Measurements from ENCODE around the gene CKMT2. TPM values are rescaled to one million over a fixed set of nuclear protein-coding genes. Genes with fewer than 3 reads are reported as not detected.

Gene CKMT2
- total and polyA plus RNA-seq, 2 donors (not counting 3 experiments of a cell fraction or from before 2014, with no cell fraction given): not detected

- H3K4me2 ChIP-seq (ENCODE audit: insufficient read depth, low read length): no peak overlapping the region
- no peak overlapping the region for H2AFZ ChIP-seq (ENCODE audit: low read depth, low read length)
- no peaks in the 10 kb centered on the region for H3K36me3 ChIP-seq (ENCODE audit: control insufficient read depth in 2 of 2, extremely low read depth in 1 of 2, insufficient read depth in 2 of 2, low read length in 2 of 2)
- H3K27me3 ChIP-seq (ENCODE audit: control insufficient read depth in 2 of 2, insufficient read depth in 2 of 2, low read length in 2 of 2): no peaks in the 10 kb centered on the region
- no peak overlapping the region for H3K9ac ChIP-seq (replicated peaks; ENCODE audit: extremely low read depth, insufficient read depth, low read length)
- H3K4me3 ChIP-seq (replicated peaks in 1 of 3; ENCODE audit: insufficient read depth in 1 of 3, low read depth in 1 of 3, low read length in 3 of 3): no peak overlapping the region
- ChIA-PET CTCF (interaction anchor here (0.7 to 1.5 kb wide), 2 partner anchors 16 to 1915 kb away, joined by 3 to 6 read pairs; no protein-coding TSS in a partner anchor), POLR2A (interaction anchor here (0.5 kb wide), 1 partner anchor 149 kb away, joined by 3 read pairs; no protein-coding TSS in a partner anchor)
- H3K79me2 ChIP-seq (ENCODE audit: control insufficient read depth, insufficient read depth, low read length): no peaks in the 10 kb centered on the region
- BruUV-seq (replicated peaks): no TSS peak
- H3K27ac ChIP-seq (ENCODE audit: insufficient read depth, low read depth, low read length): no peak overlapping the region
- dilution Hi-C loops (cut with MboI; ENCODE audit: extremely low pct_ligation_motif_present, low sequenced_read_pairs): no loop called here
- FAIRE-seq (no peak), DNase-seq (ENCODE audit: low read depth, low spot score) (no peak)
- H3K9me1 ChIP-seq (replicated peaks; ENCODE audit: control insufficient read depth, extremely low read depth, insufficient read depth, low read length): no peaks in the 10 kb centered on the region
- no peaks in the 10 kb centered on the region for H3K4me1 ChIP-seq (ENCODE audit: control insufficient read depth, extremely low read depth, insufficient read depth, low read length)
- intact Hi-C loops (cut with micrococcal nuclease): no loop called here
- no peaks in the 10 kb centered on the region for H3K9me3 ChIP-seq (replicated peaks; ENCODE audit: control insufficient read depth, insufficient read depth, low read length)
- H4K20me1 ChIP-seq (replicated peaks; ENCODE audit: control insufficient read depth, extremely low read depth, insufficient read depth, low read length): no peaks in the 10 kb centered on the region
- TF ChIP-seq FOS (IDR thresholded peaks at IDR 0.05; ENCODE audit: borderline replicate concordance, insufficient read depth, low read length) (no peak), POLR2A (IDR thresholded peaks at IDR 0.05; ENCODE audit: low read depth, low read length) (no peak), MYC (IDR thresholded peaks at IDR 0.05; ENCODE audit: low read depth, low read length) (no peak)
- TF ChIP-seq, protein P1, sequence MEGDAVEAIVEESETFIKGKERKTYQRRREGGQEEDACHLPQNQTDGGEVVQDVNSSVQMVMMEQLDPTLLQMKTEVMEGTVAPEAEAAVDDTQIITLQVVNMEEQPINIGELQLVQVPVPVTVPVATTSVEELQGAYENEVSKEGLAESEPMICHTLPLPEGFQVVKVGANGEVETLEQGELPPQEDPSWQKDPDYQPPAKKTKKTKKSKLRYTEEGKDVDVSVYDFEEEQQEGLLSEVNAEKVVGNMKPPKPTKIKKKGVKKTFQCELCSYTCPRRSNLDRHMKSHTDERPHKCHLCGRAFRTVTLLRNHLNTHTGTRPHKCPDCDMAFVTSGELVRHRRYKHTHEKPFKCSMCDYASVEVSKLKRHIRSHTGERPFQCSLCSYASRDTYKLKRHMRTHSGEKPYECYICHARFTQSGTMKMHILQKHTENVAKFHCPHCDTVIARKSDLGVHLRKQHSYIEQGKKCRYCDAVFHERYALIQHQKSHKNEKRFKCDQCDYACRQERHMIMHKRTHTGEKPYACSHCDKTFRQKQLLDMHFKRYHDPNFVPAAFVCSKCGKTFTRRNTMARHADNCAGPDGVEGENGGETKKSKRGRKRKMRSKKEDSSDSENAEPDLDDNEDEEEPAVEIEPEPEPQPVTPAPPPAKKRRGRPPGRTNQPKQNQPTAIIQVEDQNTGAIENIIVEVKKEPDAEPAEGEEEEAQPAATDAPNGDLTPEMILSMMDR (IDR thresholded peaks at IDR 0.05; ENCODE audit: extremely low read depth in 1 of 2, insufficient read depth in 1 of 2, low read depth in 1 of 2, low read length in 2 of 2): no peak
These were observed 50.9 kb downstream of the CKMT2 start for GRCh38 chr5:81283976-81284375.

GRCh38 chr5:81286059-81286617, 53.0 kb downstream of the CKMT2 start:
- no peak for FAIRE-seq
- dilution Hi-C loops (cut with MboI; ENCODE audit: extremely low pct_ligation_motif_present, low sequenced_read_pairs): no loop called here
- no peaks in the 10 kb centered on the region for H3K9me3 ChIP-seq (replicated peaks; ENCODE audit: control insufficient read depth, insufficient read depth, low read length)
- H4K20me1 ChIP-seq (replicated peaks; ENCODE audit: control insufficient read depth, extremely low read depth, insufficient read depth, low read length): no peaks in the 10 kb centered on the region
- intact Hi-C loops (cut with micrococcal nuclease): no loop called here
- DNase-seq (ENCODE audit: low read depth, low spot score): no peak
- TF ChIP-seq POLR2A (IDR thresholded peaks at IDR 0.05; ENCODE audit: low read depth, low read length): no peak
- no peak for TF ChIP-seq FOS (IDR thresholded peaks at IDR 0.05; ENCODE audit: borderline replicate concordance, insufficient read depth, low read length)
- no peak for TF ChIP-seq POLR2AphosphoS5 (IDR thresholded peaks at IDR 0.05; ENCODE audit: insufficient read depth, low read depth, low read length)
- TF ChIP-seq, protein P1 (IDR thresholded peaks at IDR 0.05; ENCODE audit: extremely low read depth in 1 of 2, insufficient read depth in 1 of 2, low read depth in 1 of 2, low read length in 2 of 2): no peak
- H3K79me2 ChIP-seq (ENCODE audit: control insufficient read depth, insufficient read depth, low read length): peaks cover 2% of the 10 kb centered on the region
- no peaks in the 10 kb centered on the region for H3K9me1 ChIP-seq (replicated peaks; ENCODE audit: control insufficient read depth, extremely low read depth, insufficient read depth, low read length)
- CTCF ChIA-PET: interaction anchor here (1.3 to 1.9 kb wide), 2 partner anchors 13 to 15 kb away, joined by 4 read pairs; no protein-coding TSS in a partner anchor
- no TSS peak for BruUV-seq (replicated peaks)
- POLR2A ChIA-PET: no interaction called here
- no peak overlapping the region for H3K4me2 ChIP-seq (ENCODE audit: insufficient read depth, low read length)
- H3K36me3 ChIP-seq (ENCODE audit: control insufficient read depth in 2 of 2, extremely low read depth in 1 of 2, insufficient read depth in 2 of 2, low read length in 2 of 2): no peaks in the 10 kb centered on the region
- H3K4me3 ChIP-seq (replicated peaks in 1 of 3; ENCODE audit: insufficient read depth in 1 of 3, low read depth in 1 of 3, low read length in 3 of 3): no peak overlapping the region
- no peaks in the 10 kb centered on the region for H3K27me3 ChIP-seq (ENCODE audit: control insufficient read depth in 2 of 2, insufficient read depth in 2 of 2, low read length in 2 of 2)
- no peak overlapping the region for H3K9ac ChIP-seq (replicated peaks; ENCODE audit: extremely low read depth, insufficient read depth, low read length)
- no peak overlapping the region for H3K27ac ChIP-seq (ENCODE audit: insufficient read depth, low read depth, low read length)
- no peaks in the 10 kb centered on the region for H3K4me1 ChIP-seq (ENCODE audit: control insufficient read depth, extremely low read depth, insufficient read depth, low read length)
- no peak overlapping the region for H2AFZ ChIP-seq (ENCODE audit: low read depth, low read length)
